ENCODE measurements around the gene TRIM44.

DNA sequence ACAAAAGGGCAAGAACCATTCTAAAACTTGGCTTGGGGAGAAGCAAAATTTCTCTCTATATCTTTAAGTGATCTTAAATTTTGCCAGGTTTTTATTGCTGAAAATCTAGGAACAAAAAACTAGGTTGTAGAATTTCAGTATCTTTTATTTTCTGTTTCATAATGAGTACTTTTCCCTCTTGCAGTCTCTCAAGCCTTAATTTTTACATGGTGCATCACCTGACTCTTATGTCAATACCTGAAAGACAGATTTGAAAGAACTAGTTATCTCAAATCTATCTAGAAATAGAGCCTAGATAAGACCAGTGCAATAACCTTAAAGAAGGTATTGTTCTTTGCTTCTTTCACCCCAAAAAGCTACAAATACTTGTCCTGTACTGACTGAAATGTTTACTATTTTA, 122.1 kb downstream of the TRIM44 start:
- TF ChIP-seq CTCF (IDR thresholded peaks at IDR 0.05) (no peak), ZFX (IDR thresholded peaks at IDR 0.05; ENCODE audit: borderline replicate concordance) (no peak)
